Psoas muscle (tissue), 8 donors: ENCODE data around the gene DVL1. TPM values are rescaled to one million over a fixed set of nuclear protein-coding genes. Genes with fewer than 3 reads are reported as not detected.

ENCODE experiments used
- ATAC-seq, 4 donors: fragments of 200-7000 bp; cut with Tn5 transposase; one replicate each; pipeline ENCODE4 v1.9.1; 2020; ENCODE audit warnings: moderate library complexity in 3 of 4, mild to moderate bottlenecking in 2 of 4
- DNase-seq, 2 donors: peaks; one replicate each; pipeline ENCODE4 v3.0.0-alpha.2; 2020
- H3K27ac ChIP-seq: fragments of 200-600 bp; one replicate; pipeline ENCODE4 v1.8.0; 2022
- H3K27me3 ChIP-seq, 3 donors: fragments of 200-600 bp in 1 of 3; one replicate each; pipeline versions ENCODE4 v1.6.1 to v1.8.0; 2013 to 2022; ENCODE audit warnings: low read length in 2 of 3, mild to moderate bottlenecking in 2 of 3, moderate library complexity in 1 of 3; ENCODE audit not compliant: insufficient read depth in 3 of 3
- H3K36me3 ChIP-seq, 2 donors: fragments of 200-600 bp in 1 of 2; one replicate each; pipeline versions ENCODE4 v1.6.1 to v1.8.0; 2013 to 2022; ENCODE audit warnings: low read depth in 1 of 2, mild to moderate bottlenecking in 1 of 2, moderate library complexity in 1 of 2; ENCODE audit not compliant: insufficient read depth in 1 of 2
- H3K4me1 ChIP-seq: fragments of 200-600 bp; one replicate; pipeline ENCODE4 v1.8.0; 2022
- H3K4me3 ChIP-seq: fragments of 200-600 bp; one replicate; pipeline ENCODE4 v1.8.0; 2022; ENCODE audit warnings: mild to moderate bottlenecking
- H3K9me3 ChIP-seq: fragments of 200-600 bp; one replicate; pipeline ENCODE4 v1.8.0; 2022
- whole genome bisulfite sequencing, 3 donors: extraction: QIAGEN DNeasy Blood & Tissue Kit; methylation state at CpG; one replicate each; pipeline versions ENCODE4 v1.1.6 to v1.1.7; 2013; 5-methylcytosine and 5-hydroxymethylcytosine counted together
- intact Hi-C, 2 donors: fragments of 100-400 bp; cut with DNase I; formaldehyde crosslinking; loops; one replicate each; pipeline versions ENCODE4 v1.11.0 to v1.14.2; 2022
- polyA plus RNA-seq, 3 donors: library from polyadenylated mRNA; stranded (reverse); fragments of 200-250 nt; gene quantifications; one replicate each; pipeline ENCODE4 v1.2.3, GENCODE V29; 2013
- total RNA-seq, 4 donors: library from RNA; stranded (reverse); fragmentation: NEBNext Ultra II Directional in 2 of 4; extraction: Animal tissue kit (Norgen Biotek cat#: 25700) in 2 of 4; gene quantifications; one replicate each; pipeline versions ENCODE4 v1.2.1 to v1.2.4, GENCODE V29; 2021 to 2023
- TF ChIP-seq, protein P1 (sequence below): fragments of 200-600 bp; IDR thresholded peaks from one replicate; pipeline ENCODE4 v1.8.0; 2022; ENCODE audit warnings: antibody characterized with exemption
- donor health status: healthy with polysubstance abuse.
- donor health status: DM: no; HTN: no; CAD: no; lungs with moderate emphysema.
- donor health status: Bipolar disorder and iron deficiency.
- donor health status: healthy.
- donor health status: DM: yes; HTN: yes; CAD: no.
- donor health status: DM: no; HTN: no; CAD: no.
- donor health status: DM: no; HTN: no; CAD: no.
- donor health status: DM: yes; HTN: yes; CAD: no.

The DVL1 gene
- total and polyA plus RNA-seq, 7 donors, result 162 to 215 (median 208) TPM

GRCh38 chr1:1322418-1322817, 26.8 kb downstream of the DVL1 start:
- TF ChIP-seq, protein P1, sequence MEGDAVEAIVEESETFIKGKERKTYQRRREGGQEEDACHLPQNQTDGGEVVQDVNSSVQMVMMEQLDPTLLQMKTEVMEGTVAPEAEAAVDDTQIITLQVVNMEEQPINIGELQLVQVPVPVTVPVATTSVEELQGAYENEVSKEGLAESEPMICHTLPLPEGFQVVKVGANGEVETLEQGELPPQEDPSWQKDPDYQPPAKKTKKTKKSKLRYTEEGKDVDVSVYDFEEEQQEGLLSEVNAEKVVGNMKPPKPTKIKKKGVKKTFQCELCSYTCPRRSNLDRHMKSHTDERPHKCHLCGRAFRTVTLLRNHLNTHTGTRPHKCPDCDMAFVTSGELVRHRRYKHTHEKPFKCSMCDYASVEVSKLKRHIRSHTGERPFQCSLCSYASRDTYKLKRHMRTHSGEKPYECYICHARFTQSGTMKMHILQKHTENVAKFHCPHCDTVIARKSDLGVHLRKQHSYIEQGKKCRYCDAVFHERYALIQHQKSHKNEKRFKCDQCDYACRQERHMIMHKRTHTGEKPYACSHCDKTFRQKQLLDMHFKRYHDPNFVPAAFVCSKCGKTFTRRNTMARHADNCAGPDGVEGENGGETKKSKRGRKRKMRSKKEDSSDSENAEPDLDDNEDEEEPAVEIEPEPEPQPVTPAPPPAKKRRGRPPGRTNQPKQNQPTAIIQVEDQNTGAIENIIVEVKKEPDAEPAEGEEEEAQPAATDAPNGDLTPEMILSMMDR, result no peak
- H3K4me3 ChIP-seq, result peak overlapping the region; percentile 28
- H3K27ac ChIP-seq, result no peak overlapping the region
- H3K4me1 ChIP-seq, result peaks cover 66% of the 10 kb centered on the region
- WGBS, 3 donors, result 85 to 95% (median 88%) methylated on average over 6 to 10 of the region's 14 CpGs
- intact Hi-C loops, result no loop called here
- no peak for ATAC-seq
- no peak for DNase-seq
- H3K9me3 ChIP-seq, result no peaks in the 10 kb centered on the region
- peaks cover 0 to 37% of the 10 kb centered on the region in 2 donors for H3K36me3 ChIP-seq
- H3K27me3 ChIP-seq, result no peaks in the 10 kb centered on the region

- intact Hi-C loops, result no loop called here
- TF ChIP-seq, protein P1, result no peak
- Histone ChIP-seq H3K27me3 (no peaks in the 10 kb centered on the region), H3K27ac (peak overlapping the region; percentile 30), H3K36me3 (peaks cover 0 to 37% of the 10 kb centered on the region in 2 donors), H3K4me1 (peaks cover 62% of the 10 kb centered on the region), H3K9me3 (no peaks in the 10 kb centered on the region), H3K4me3 (no peak overlapping the region)
- whole genome bisulfite sequencing, 3 donors, result 64 to 87% (median 72%) methylated on average over 7 to 8 of the region's 8 CpGs
- DNase-seq, result no peak
- no peak for ATAC-seq
These were observed 27.7 kb downstream of the DVL1 start for GRCh38 chr1:1321477-1321876.

DNA sequence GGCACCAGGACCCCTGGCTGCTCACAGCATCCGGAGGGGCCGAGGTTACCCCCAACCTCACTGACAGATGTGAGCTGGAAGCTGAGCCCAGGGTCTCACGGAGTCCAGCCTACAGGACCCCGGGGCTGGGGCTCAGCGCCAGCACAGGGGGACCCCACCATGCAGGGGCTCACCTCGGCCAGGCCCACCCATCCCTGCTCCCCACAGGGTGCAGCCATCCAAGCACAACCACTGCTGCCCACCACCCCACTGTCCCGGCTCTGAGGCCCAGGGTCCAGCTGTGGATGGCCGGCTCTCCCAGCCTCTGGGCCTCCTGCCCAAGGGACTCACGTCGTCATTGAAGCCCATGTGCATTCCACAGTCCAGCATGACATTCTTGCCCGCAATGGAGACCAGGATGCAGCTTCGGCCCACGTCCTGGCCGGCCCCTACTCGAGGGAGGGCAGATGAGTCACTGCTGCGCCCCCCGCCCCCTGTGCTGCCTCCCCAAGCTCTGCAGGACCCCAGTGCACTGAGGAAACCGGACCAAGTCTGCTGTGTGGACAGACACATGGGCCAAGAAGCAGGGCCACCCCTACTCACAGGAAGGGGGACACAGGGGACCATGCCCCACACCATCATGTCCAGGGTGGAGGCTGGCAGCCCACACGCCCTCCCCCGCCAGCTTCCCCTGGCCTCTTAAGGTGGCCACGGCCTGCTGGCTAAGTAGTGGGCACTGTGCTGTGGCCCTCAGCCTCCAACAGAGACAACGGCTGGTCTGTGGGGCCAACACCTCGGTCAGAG, 28.4 kb downstream of the DVL1 start:
- DNase-seq (no peak), ATAC-seq (no peak)
- Histone ChIP-seq H3K27me3 (no peaks in the 10 kb centered on the region), H3K4me1 (peaks cover 56% of the 10 kb centered on the region), H3K36me3 (peaks cover 0 to 42% of the 10 kb centered on the region in 2 donors), H3K9me3 (no peaks in the 10 kb centered on the region), H3K4me3 (no peak overlapping the region), H3K27ac (peak overlapping the region; percentile 30)
- intact Hi-C loops, result no loop called here
- TF ChIP-seq, protein P1, result no peak
- WGBS, 3 donors, result 61 to 64% (median 61%) methylated on average over 23 of the region's 23 CpGs

DNA sequence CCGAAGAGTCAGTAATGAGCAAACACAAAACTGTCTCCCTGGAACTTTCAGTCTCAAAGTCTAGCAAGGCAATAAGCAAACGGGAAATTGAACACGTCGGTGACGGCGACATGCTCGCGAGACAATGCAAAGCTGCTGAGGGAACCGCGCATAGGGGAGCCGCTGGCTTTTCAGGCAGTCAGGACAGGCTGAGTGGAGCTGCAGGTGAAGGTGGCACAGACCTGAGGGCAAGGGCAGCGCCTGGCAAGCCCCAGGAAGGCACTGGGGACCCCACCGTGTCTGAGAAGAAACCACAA, 29.6 kb downstream of the DVL1 start:
- Histone ChIP-seq H3K36me3 (peaks cover under 1 to 51% of the 10 kb centered on the region in 2 donors), H3K27ac (no peak overlapping the region), H3K4me1 (peaks cover 50% of the 10 kb centered on the region), H3K4me3 (no peak overlapping the region), H3K9me3 (no peaks in the 10 kb centered on the region), H3K27me3 (no peaks in the 10 kb centered on the region)
- WGBS, 3 donors, result 87 to 91% (median 91%) methylated on average over 13 of the region's 13 CpGs
- DNase-seq (no peak), ATAC-seq (no peak)
- intact Hi-C loops, result no loop called here
- TF ChIP-seq, protein P1, result no peak
